ENCODE measurements around the gene DNAJC11. TPM values are rescaled to one million over a fixed set of nuclear protein-coding genes. Genes with fewer than 3 reads are reported as not detected.

Gene DNAJC11
- total RNA-seq, 1 experiment from 2014 or later: 102 TPM

DNA sequence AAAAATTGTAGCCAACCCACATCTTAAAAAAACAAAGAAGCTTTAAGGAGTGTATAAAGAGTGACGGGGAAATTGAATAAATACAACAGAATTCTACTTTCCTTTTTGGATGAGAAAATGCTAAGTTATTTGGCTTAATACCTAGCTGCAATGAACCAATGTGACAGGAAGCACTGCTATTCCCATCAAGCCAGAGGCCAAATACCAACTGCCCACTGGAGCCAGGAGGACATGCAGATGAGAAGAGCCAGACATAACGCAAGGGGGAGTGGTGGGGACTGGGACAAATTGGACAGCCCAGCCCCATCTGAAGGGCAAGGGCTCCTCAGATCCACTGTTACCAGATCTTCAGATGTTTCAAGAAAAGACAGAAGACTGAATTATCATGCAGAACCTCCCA lies 25.7 kb downstream of the DNAJC11 start:
- H3K36me3 Mint-ChIP-seq: peaks cover 82% of the 10 kb centered on the region
- CTCF ChIA-PET: no interaction called here
- TF ChIP-seq IRF1 (CRISPR knock-in tag; IDR thresholded peaks at IDR 0.05): no peak
- no peak for TF ChIP-seq E2F1 (CRISPR knock-in tag; IDR thresholded peaks at IDR 0.05)
- no peak for TF ChIP-seq USF1 (CRISPR knock-in tag; IDR thresholded peaks at IDR 0.05)
- TF ChIP-seq, protein P1, sequence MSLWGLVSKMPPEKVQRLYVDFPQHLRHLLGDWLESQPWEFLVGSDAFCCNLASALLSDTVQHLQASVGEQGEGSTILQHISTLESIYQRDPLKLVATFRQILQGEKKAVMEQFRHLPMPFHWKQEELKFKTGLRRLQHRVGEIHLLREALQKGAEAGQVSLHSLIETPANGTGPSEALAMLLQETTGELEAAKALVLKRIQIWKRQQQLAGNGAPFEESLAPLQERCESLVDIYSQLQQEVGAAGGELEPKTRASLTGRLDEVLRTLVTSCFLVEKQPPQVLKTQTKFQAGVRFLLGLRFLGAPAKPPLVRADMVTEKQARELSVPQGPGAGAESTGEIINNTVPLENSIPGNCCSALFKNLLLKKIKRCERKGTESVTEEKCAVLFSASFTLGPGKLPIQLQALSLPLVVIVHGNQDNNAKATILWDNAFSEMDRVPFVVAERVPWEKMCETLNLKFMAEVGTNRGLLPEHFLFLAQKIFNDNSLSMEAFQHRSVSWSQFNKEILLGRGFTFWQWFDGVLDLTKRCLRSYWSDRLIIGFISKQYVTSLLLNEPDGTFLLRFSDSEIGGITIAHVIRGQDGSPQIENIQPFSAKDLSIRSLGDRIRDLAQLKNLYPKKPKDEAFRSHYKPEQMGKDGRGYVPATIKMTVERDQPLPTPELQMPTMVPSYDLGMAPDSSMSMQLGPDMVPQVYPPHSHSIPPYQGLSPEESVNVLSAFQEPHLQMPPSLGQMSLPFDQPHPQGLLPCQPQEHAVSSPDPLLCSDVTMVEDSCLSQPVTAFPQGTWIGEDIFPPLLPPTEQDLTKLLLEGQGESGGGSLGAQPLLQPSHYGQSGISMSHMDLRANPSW (CRISPR knock-in tag; conservative IDR thresholded peaks at IDR 0.05; ENCODE audit: low read depth): no peak
- no peak for TF ChIP-seq TEAD1 (CRISPR knock-in tag; IDR thresholded peaks at IDR 0.05)
- TF ChIP-seq TEAD4 (CRISPR knock-in tag; IDR thresholded peaks at IDR 0.05): no peak
- TF ChIP-seq ZNF232 (CRISPR knock-in tag; IDR thresholded peaks at IDR 0.05): no peak
- no peak for TF ChIP-seq GRHL2 (CRISPR knock-in tag; IDR thresholded peaks at IDR 0.05; ENCODE audit: insufficient replicate concordance, severe bottlenecking)
- TF ChIP-seq, protein P2, sequence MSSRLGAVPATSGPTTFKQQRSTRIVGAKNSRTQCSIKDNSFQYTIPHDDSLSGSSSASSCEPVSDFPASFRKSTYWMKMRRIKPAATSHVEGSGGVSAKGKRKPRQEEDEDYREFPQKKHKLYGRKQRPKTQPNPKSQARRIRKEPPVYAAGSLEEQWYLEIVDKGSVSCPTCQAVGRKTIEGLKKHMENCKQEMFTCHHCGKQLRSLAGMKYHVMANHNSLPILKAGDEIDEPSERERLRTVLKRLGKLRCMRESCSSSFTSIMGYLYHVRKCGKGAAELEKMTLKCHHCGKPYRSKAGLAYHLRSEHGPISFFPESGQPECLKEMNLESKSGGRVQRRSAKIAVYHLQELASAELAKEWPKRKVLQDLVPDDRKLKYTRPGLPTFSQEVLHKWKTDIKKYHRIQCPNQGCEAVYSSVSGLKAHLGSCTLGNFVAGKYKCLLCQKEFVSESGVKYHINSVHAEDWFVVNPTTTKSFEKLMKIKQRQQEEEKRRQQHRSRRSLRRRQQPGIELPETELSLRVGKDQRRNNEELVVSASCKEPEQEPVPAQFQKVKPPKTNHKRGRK (CRISPR knock-in tag; IDR thresholded peaks at IDR 0.05; ENCODE audit: borderline replicate concordance): no peak
- no peak for TF ChIP-seq ZBTB21 (CRISPR knock-in tag; IDR thresholded peaks at IDR 0.05; ENCODE audit: borderline replicate concordance)
- TF ChIP-seq ZNF263 (CRISPR knock-in tag; IDR thresholded peaks at IDR 0.05; ENCODE audit: low read depth): no peak
- TF ChIP-seq ZNF317 (CRISPR knock-in tag; IDR thresholded peaks at IDR 0.05; ENCODE audit: borderline replicate concordance, low read depth): no peak
- no peak for TF ChIP-seq FOXP1 (CRISPR knock-in tag; IDR thresholded peaks at IDR 0.05; ENCODE audit: borderline replicate concordance)
- no peak for TF ChIP-seq MYBL2 (CRISPR knock-in tag; IDR thresholded peaks at IDR 0.05)
- no peak for TF ChIP-seq SMAD4 (CRISPR knock-in tag; IDR thresholded peaks at IDR 0.05)
- no peak for TF ChIP-seq NFYB (CRISPR knock-in tag; conservative IDR thresholded peaks at IDR 0.05; ENCODE audit: low read depth)
- TF ChIP-seq HMGA2 (CRISPR knock-in tag; IDR thresholded peaks at IDR 0.05): no peak
- TF ChIP-seq, protein P3, sequence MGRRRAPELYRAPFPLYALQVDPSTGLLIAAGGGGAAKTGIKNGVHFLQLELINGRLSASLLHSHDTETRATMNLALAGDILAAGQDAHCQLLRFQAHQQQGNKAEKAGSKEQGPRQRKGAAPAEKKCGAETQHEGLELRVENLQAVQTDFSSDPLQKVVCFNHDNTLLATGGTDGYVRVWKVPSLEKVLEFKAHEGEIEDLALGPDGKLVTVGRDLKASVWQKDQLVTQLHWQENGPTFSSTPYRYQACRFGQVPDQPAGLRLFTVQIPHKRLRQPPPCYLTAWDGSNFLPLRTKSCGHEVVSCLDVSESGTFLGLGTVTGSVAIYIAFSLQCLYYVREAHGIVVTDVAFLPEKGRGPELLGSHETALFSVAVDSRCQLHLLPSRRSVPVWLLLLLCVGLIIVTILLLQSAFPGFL (CRISPR knock-in tag; IDR thresholded peaks at IDR 0.05; ENCODE audit: borderline replicate concordance): no peak
- TF ChIP-seq, protein P4, sequence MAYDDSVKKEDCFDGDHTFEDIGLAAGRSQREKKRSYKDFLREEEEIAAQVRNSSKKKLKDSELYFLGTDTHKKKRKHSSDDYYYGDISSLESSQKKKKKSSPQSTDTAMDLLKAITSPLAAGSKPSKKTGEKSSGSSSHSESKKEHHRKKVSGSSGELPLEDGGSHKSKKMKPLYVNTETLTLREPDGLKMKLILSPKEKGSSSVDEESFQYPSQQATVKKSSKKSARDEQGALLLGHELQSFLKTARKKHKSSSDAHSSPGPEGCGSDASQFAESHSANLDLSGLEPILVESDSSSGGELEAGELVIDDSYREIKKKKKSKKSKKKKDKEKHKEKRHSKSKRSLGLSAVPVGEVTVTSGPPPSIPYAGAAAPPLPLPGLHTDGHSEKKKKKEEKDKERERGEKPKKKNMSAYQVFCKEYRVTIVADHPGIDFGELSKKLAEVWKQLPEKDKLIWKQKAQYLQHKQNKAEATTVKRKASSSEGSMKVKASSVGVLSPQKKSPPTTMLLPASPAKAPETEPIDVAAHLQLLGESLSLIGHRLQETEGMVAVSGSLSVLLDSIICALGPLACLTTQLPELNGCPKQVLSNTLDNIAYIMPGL (CRISPR knock-in tag; IDR thresholded peaks at IDR 0.05): no peak
- TF ChIP-seq FOXP4 (CRISPR knock-in tag; IDR thresholded peaks at IDR 0.05): no peak

More for the DNA sequence above, 25.7 kb downstream of the DNAJC11 start:
- DNase-seq (ENCODE audit: low spot score): no peak
- H3K4me3 Mint-ChIP-seq: no peak overlapping the region
- H3K27me3 Mint-ChIP-seq (ENCODE audit: low read depth): no peaks in the 10 kb centered on the region
- H3K4me1 Mint-ChIP-seq: no peaks in the 10 kb centered on the region
- no peaks in the 10 kb centered on the region for H3K9me3 Mint-ChIP-seq
- POLR2A ChIA-PET: no interaction called here
- ATAC-seq: no peak
- H3K27ac Mint-ChIP-seq: no peak overlapping the region; the same call in 1 of the 2 replicates

Data from WTC11 (cell line).